ENCODE data around the gene TMEM184A.

Gene TMEM184A

GRCh38 chr7:1595027-1595426 is 39.0 kb upstream of the TMEM184A start:
- no peaks in the 10 kb centered on the region for H3K9me3 ChIP-seq (ENCODE audit: insufficient read depth, low read length)
- H4K20me1 ChIP-seq (ENCODE audit: insufficient read depth, low read length) = no peaks in the 10 kb centered on the region
- H3K4me3 ChIP-seq (ENCODE audit: low read length) = no peak overlapping the region
- H3K4me2 ChIP-seq (ENCODE audit: low read length) = no peak overlapping the region
- H3K4me1 ChIP-seq (ENCODE audit: low read length) = no peaks in the 10 kb centered on the region
- no peaks in the 10 kb centered on the region for H3K36me3 ChIP-seq (replicated peaks; ENCODE audit: low read depth, low read length)
- H2AFZ ChIP-seq (ENCODE audit: low read depth, low read length) = no peak overlapping the region
- H3K79me2 ChIP-seq (ENCODE audit: low read length) = no peaks in the 10 kb centered on the region
- no peak overlapping the region for H3K27ac ChIP-seq (ENCODE audit: low read length)
- no peak overlapping the region for H3K9ac ChIP-seq (ENCODE audit: low read length)
- TF ChIP-seq EZH2phosphoT487 (IDR thresholded peaks at IDR 0.05; ENCODE audit: low read depth) = no peak
- TF ChIP-seq, protein P1, sequence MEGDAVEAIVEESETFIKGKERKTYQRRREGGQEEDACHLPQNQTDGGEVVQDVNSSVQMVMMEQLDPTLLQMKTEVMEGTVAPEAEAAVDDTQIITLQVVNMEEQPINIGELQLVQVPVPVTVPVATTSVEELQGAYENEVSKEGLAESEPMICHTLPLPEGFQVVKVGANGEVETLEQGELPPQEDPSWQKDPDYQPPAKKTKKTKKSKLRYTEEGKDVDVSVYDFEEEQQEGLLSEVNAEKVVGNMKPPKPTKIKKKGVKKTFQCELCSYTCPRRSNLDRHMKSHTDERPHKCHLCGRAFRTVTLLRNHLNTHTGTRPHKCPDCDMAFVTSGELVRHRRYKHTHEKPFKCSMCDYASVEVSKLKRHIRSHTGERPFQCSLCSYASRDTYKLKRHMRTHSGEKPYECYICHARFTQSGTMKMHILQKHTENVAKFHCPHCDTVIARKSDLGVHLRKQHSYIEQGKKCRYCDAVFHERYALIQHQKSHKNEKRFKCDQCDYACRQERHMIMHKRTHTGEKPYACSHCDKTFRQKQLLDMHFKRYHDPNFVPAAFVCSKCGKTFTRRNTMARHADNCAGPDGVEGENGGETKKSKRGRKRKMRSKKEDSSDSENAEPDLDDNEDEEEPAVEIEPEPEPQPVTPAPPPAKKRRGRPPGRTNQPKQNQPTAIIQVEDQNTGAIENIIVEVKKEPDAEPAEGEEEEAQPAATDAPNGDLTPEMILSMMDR (IDR thresholded peaks at IDR 0.05; ENCODE audit: low read depth, low read length) = no peak
- peaks cover 8% of the 10 kb centered on the region for H3K27me3 ChIP-seq (ENCODE audit: low read depth, low read length)

GRCh38 chr7:1593904-1594421 is 38.0 kb upstream of the TMEM184A start:
- Histone ChIP-seq H3K4me1 (ENCODE audit: low read length) (no peaks in the 10 kb centered on the region), H3K9ac (ENCODE audit: low read length) (no peak overlapping the region)

GRCh38 chr7:1593091-1593866 is 37.3 kb upstream of the TMEM184A start:
- Histone ChIP-seq H4K20me1 (ENCODE audit: insufficient read depth, low read length) (no peaks in the 10 kb centered on the region), H3K27me3 (ENCODE audit: low read depth, low read length) (peaks cover 8% of the 10 kb centered on the region), H3K9ac (ENCODE audit: low read length) (no peak overlapping the region), H2AFZ (ENCODE audit: low read depth, low read length) (no peak overlapping the region), H3K9me3 (ENCODE audit: insufficient read depth, low read length) (no peaks in the 10 kb centered on the region), H3K36me3 (replicated peaks; ENCODE audit: low read depth, low read length) (no peaks in the 10 kb centered on the region), H3K27ac (ENCODE audit: low read length) (no peak overlapping the region), H3K79me2 (ENCODE audit: low read length) (no peaks in the 10 kb centered on the region), H3K4me3 (ENCODE audit: low read length) (no peak overlapping the region), H3K4me1 (ENCODE audit: low read length) (no peaks in the 10 kb centered on the region), H3K4me2 (ENCODE audit: low read length) (no peak overlapping the region)
- TF ChIP-seq, protein P1 (IDR thresholded peaks at IDR 0.05; ENCODE audit: low read depth, low read length) = peak; percentile 25
- TF ChIP-seq EZH2phosphoT487 (IDR thresholded peaks at IDR 0.05; ENCODE audit: low read depth) = no peak

More at GRCh38 chr7:1593904-1594421, 38.0 kb upstream of the TMEM184A start:
- TF ChIP-seq, protein P1 (IDR thresholded peaks at IDR 0.05; ENCODE audit: low read depth, low read length) = no peak
- TF ChIP-seq EZH2phosphoT487 (IDR thresholded peaks at IDR 0.05; ENCODE audit: low read depth) = no peak
- H3K27ac ChIP-seq (ENCODE audit: low read length) = no peak overlapping the region
- no peaks in the 10 kb centered on the region for H3K79me2 ChIP-seq (ENCODE audit: low read length)
- H3K4me2 ChIP-seq (ENCODE audit: low read length) = no peak overlapping the region
- H4K20me1 ChIP-seq (ENCODE audit: insufficient read depth, low read length) = no peaks in the 10 kb centered on the region
- peaks cover 8% of the 10 kb centered on the region for H3K27me3 ChIP-seq (ENCODE audit: low read depth, low read length)
- H3K36me3 ChIP-seq (replicated peaks; ENCODE audit: low read depth, low read length) = no peaks in the 10 kb centered on the region
- H2AFZ ChIP-seq (ENCODE audit: low read depth, low read length) = no peak overlapping the region
- H3K9me3 ChIP-seq (ENCODE audit: insufficient read depth, low read length) = no peaks in the 10 kb centered on the region
- no peak overlapping the region for H3K4me3 ChIP-seq (ENCODE audit: low read length)

GRCh38 chr7:1592299-1592871 is 36.4 kb upstream of the TMEM184A start:
- H2AFZ ChIP-seq (ENCODE audit: low read depth, low read length) = no peak overlapping the region
- H3K36me3 ChIP-seq (replicated peaks; ENCODE audit: low read depth, low read length) = no peaks in the 10 kb centered on the region
- TF ChIP-seq EZH2phosphoT487 (IDR thresholded peaks at IDR 0.05; ENCODE audit: low read depth) = no peak
- TF ChIP-seq, protein P1 (IDR thresholded peaks at IDR 0.05; ENCODE audit: low read depth, low read length) = no peak
- H4K20me1 ChIP-seq (ENCODE audit: insufficient read depth, low read length) = no peaks in the 10 kb centered on the region
- no peaks in the 10 kb centered on the region for H3K4me1 ChIP-seq (ENCODE audit: low read length)
- peaks cover 8% of the 10 kb centered on the region for H3K27me3 ChIP-seq (ENCODE audit: low read depth, low read length)
- H3K4me2 ChIP-seq (ENCODE audit: low read length) = no peak overlapping the region
- H3K79me2 ChIP-seq (ENCODE audit: low read length) = no peaks in the 10 kb centered on the region
- no peak overlapping the region for H3K9ac ChIP-seq (ENCODE audit: low read length)
- H3K9me3 ChIP-seq (ENCODE audit: insufficient read depth, low read length) = no peaks in the 10 kb centered on the region
- H3K4me3 ChIP-seq (ENCODE audit: low read length) = no peak overlapping the region
- no peak overlapping the region for H3K27ac ChIP-seq (ENCODE audit: low read length)
